IgD-negative memory B cell (primary cell): Measurements from ENCODE around the gene COL5A1. TPM values are rescaled to one million over a fixed set of nuclear protein-coding genes. Genes with fewer than 3 reads are reported as not detected.

Source experiments
- H3K27ac Mint-ChIP-seq, 3 donors: one replicate each; pipeline ENCODE4 v1.8.0; 2020 to 2022; ENCODE audit warnings: mild to moderate bottlenecking in 3 of 3, mixed read lengths in 3 of 3, moderate library complexity in 1 of 3
- H3K27me3 Mint-ChIP-seq: one replicate; pipeline ENCODE4 v1.8.0; 2021; ENCODE audit warnings: mixed read lengths
- H3K36me3 Mint-ChIP-seq: one replicate; pipeline ENCODE4 v1.8.0; 2020; ENCODE audit warnings: mild to moderate bottlenecking, mixed read lengths
- H3K4me1 Mint-ChIP-seq, 3 donors: one replicate each; pipeline ENCODE4 v1.8.0; 2020 to 2022; ENCODE audit warnings: mixed read lengths in 3 of 3, mild to moderate bottlenecking in 1 of 3
- H3K4me3 Mint-ChIP-seq, 4 donors: one replicate each; pipeline ENCODE4 v1.8.0; 2020 to 2022; ENCODE audit warnings: mild to moderate bottlenecking in 4 of 4, mixed read lengths in 4 of 4, moderate library complexity in 3 of 4
- H3K9me3 Mint-ChIP-seq, 3 donors: one replicate each; pipeline ENCODE4 v1.8.0; 2020 to 2021; ENCODE audit warnings: mixed read lengths in 3 of 3, mild to moderate bottlenecking in 1 of 3
- polyA plus RNA-seq: library from polyadenylated mRNA; unstranded; fragments of 300-500 nt; fragmentation: Illumina TruSeq; gene quantifications from one replicate; pipeline ENCODE4 v1.2.3, GENCODE V29; 2021

COL5A1 gene
- polyA plus RNA-seq, 1 donor from 2014 or later: not detected

DNA sequence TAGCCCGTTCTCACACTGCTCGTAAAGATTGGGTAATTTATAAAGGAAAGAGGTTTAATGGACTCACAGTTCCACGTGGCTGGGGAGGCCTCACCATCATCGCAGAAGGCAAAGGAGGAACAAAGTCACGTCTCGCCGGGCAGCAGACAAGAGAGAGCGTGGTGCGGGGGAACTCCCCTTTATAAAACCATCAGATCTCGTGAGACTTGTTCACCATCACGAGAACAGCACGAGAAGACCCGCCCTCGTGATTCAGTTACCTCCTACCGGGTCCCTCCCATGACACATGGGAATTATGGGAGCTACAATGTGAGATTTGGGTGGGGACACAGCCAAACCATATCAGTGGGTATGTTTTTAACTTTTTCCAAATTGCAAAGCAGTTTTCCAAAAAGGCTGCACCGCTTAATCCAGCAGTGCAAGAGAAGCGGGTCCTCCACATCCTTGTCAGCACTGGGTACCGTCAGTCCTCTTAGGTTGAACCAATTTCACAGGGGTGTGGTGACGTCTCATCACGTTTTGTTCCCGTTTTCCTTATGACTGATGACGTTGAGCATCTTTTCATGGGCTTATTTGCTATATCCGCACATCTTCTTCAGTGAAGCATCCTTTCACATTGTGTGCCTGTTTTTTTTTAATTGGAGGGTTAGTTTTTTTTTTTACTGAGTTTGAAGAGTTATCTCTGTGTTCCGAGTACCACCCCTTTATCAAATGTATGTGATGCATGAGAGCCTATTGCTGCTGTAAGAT, 231.1 kb downstream of the COL5A1 start:
- Mint-ChIP-seq H3K9me3 (peaks cover 0 to 5% (median 4%) of the 10 kb centered on the region in 3 donors), H3K4me3 (peak overlapping the region in 2 of 4 donors; percentile 14 to 65), H3K36me3 (peaks cover 1% of the 10 kb centered on the region), H3K27me3 (no peaks in the 10 kb centered on the region), H3K27ac (no peak overlapping the region), H3K4me1 (peaks cover 0 to 6% (median 2%) of the 10 kb centered on the region in 3 donors)

DNA sequence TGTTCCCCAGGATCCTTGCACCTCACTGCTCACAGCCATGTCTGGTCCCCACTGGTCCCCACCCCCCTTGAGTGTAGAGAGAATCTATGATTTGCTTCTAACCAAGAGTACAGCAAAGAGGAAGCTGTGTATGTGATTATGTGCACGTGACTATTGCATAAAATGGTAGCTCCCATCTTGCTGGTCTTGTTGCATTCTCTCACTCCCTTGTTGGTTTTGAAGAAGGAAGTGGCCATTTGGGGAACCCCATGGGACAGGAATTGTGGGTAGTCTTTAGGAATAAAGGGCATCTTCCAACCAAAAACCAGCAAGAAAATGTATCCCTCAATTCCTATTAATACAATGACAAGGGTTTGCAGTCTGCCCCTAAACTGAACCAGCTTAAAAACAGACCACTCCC, 233.8 kb downstream of the COL5A1 start:
- no peaks in the 10 kb centered on the region for H3K4me1 Mint-ChIP-seq
- H3K27ac Mint-ChIP-seq: no peak overlapping the region
- H3K9me3 Mint-ChIP-seq: peaks cover 0 to 5% (median 3%) of the 10 kb centered on the region in 3 donors
- H3K36me3 Mint-ChIP-seq: peaks cover 1% of the 10 kb centered on the region
- peak overlapping the region in 1 of 4 donors; percentile 14 for H3K4me3 Mint-ChIP-seq
- H3K27me3 Mint-ChIP-seq: peaks cover 5% of the 10 kb centered on the region

DNA sequence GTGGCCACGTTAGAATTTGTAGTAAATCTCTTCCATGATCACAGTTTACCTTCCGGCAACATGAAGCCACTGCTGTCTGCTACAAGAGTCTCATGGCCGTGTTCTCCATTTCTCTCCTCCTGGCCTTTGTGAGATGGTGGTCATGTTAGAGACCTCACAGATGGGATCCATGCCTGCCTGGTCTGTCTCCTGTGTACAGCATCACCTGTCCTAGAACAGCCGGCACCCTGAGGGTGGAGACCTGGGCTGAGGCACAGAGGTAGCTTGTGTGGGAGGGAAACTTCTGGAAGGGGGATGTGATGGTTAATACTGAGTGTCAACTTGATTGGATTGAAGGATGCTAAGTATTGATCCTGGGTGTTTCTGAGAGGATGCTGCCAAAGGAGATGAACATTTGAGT, 235.9 kb downstream of the COL5A1 start:
- Mint-ChIP-seq H3K4me1 (no peaks in the 10 kb centered on the region), H3K9me3 (peaks cover 0 to 2% (median 2%) of the 10 kb centered on the region in 3 donors), H3K27ac (no peak overlapping the region), H3K4me3 (no peak overlapping the region), H3K27me3 (peaks cover 5% of the 10 kb centered on the region), H3K36me3 (no peaks in the 10 kb centered on the region)

DNA sequence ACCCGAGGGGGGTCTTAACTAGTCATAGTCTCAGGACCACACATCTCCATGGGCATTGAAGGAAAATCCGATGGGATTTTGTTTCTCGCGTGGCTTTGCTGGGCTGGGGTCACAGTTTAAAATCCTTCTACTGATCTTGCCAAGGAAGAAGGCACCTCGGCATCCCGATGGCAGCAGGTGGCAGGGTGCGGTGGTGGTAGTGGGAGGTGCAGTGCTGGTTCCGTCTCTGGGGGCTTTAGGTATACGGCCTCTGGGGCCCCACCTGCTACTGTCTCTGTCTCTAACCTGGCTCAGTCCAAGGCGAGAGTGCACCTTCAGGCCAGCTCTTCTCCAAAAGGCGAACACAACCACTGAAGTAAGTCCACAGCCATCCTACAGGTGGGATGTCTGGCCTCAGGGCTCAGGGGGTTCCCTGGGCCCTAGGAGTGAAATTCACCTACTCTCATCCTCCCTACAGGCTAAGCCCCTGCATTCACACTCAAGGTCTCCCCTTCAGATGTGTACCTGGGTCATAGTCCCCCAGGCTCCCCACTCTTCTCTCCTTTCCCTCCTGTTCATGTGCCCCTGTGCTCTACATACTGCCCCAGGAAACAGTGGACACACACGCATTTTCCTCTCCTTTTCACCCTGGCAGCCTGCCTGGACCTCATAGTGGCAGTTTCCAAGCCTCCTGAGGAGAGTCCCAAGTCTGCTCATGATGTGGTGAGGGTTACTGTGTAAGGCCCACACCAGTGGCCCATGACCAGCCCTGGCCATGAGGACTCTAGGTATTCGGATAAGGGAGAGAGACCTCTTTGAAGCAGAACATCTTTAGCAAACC, 238.3 kb downstream of the COL5A1 start:
- Mint-ChIP-seq H3K27ac (no peak overlapping the region), H3K27me3 (peaks cover 5% of the 10 kb centered on the region), H3K9me3 (peaks cover 0 to 2% (median 0%) of the 10 kb centered on the region in 3 donors), H3K4me1 (no peaks in the 10 kb centered on the region), H3K36me3 (no peaks in the 10 kb centered on the region), H3K4me3 (no peak overlapping the region)

DNA sequence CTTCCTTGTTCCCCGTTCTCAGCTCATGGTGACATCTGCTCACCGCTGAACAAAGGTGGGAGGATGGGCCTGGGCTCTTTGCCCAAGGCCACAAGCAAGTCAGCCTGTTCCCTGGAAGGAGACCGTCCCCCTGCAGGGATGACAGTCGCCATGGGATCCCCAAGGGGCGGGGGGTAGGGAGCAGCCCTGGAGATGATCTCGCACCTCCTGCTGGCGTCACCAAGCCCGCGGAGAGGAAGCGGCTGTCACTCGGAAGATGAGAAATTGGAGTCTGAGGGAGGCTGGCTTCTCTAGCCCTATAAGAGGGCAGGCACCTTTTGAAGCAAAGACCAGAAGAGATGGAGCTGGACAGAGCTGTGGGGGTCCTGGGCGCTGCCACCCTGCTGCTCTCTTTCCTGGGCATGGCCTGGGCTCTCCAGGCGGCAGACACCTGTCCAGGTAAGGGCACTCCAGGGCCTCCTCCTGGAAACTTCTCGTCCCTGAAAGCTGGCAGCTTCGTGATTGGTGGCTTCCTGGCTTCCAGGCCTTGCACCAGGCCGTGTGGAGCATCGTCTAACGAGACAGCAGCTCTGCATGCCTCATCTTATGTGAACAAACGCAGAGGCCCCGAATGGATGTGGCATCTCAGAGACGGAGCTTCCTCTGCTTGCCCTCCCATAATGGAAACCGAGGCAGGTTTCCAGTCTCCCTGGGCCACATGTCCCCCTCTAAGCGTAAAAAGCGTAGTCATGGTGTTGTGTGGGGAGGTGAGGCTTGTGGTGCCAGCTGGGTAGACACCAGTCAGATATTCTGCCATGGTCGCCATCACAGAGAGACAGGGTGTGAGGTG, 239.1 kb downstream of the COL5A1 start, which contains the start of gene FCN2:
Gene FCN2 (plus strand): TSS at position 327 of the 829 bp plus-strand sequence. CDS start 12 bp downstream, at position 339.
- H3K4me3 Mint-ChIP-seq: no peak within 1 kb of the TSS
- H3K9me3 Mint-ChIP-seq: peaks cover 0 to 2% (median 0%) of the 10 kb centered on the region in 3 donors
- H3K4me1 Mint-ChIP-seq: no peaks in the 10 kb centered on the region
- peaks cover 5% of the 10 kb centered on the region for H3K27me3 Mint-ChIP-seq
- no peaks in the 10 kb centered on the region for H3K36me3 Mint-ChIP-seq
- H3K27ac Mint-ChIP-seq: no peak within 1 kb of the TSS

DNA sequence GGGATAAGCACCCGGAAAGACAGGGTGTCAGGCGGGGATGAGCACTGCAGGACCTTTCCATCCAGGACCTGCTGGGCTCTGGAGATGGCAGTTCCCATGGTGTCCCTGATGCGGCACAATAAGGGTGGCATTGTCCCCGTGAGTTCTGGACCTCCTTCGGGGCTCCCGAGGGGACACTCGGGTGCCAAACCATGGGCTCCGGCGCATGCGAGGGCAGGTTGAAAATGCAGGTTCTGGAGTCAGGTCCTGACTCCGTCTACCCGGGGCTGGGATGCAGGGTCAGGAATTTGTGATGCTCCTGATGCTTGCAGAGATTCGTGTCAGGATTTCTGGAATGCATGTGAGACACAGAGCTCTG, 239.7 kb downstream of the COL5A1 start:
- Mint-ChIP-seq H3K4me1 (no peaks in the 10 kb centered on the region), H3K27me3 (peaks cover 7% of the 10 kb centered on the region), H3K27ac (no peak overlapping the region), H3K4me3 (no peak overlapping the region), H3K36me3 (no peaks in the 10 kb centered on the region), H3K9me3 (peaks cover 0 to 2% (median 0%) of the 10 kb centered on the region in 3 donors)

DNA sequence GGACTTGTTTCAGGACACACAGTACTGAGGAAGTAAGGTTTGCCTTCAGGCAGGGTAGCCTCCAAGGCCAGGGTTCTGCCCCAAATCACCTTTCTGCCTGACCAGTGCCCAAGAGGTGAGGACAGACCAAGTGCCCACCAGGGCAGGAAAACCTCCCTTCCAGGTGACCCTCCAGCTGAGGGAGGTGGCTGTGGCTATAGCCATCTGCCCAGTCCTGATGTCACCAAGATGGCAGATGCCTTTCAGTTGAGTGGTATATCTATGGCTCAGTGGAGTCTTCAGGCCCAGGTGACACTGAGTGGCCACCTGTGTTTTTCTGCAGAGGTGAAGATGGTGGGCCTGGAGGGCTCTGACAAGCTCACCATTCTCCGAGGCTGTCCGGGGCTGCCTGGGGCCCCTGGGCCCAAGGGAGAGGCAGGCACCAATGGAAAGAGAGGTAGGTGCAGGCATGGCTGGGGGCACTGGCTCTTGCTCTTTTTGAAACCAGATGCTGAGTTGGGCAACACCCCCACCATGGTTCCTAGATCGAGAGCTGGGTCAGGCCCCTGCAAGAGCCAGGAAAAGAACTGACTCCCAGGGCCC, 240.7 kb downstream of the COL5A1 start:
- H3K4me1 Mint-ChIP-seq: no peaks in the 10 kb centered on the region
- peaks cover 0 to 2% (median 0%) of the 10 kb centered on the region in 3 donors for H3K9me3 Mint-ChIP-seq
- peaks cover 10% of the 10 kb centered on the region for H3K27me3 Mint-ChIP-seq
- H3K4me3 Mint-ChIP-seq: no peak overlapping the region
- no peaks in the 10 kb centered on the region for H3K36me3 Mint-ChIP-seq
- H3K27ac Mint-ChIP-seq: no peak overlapping the region

DNA sequence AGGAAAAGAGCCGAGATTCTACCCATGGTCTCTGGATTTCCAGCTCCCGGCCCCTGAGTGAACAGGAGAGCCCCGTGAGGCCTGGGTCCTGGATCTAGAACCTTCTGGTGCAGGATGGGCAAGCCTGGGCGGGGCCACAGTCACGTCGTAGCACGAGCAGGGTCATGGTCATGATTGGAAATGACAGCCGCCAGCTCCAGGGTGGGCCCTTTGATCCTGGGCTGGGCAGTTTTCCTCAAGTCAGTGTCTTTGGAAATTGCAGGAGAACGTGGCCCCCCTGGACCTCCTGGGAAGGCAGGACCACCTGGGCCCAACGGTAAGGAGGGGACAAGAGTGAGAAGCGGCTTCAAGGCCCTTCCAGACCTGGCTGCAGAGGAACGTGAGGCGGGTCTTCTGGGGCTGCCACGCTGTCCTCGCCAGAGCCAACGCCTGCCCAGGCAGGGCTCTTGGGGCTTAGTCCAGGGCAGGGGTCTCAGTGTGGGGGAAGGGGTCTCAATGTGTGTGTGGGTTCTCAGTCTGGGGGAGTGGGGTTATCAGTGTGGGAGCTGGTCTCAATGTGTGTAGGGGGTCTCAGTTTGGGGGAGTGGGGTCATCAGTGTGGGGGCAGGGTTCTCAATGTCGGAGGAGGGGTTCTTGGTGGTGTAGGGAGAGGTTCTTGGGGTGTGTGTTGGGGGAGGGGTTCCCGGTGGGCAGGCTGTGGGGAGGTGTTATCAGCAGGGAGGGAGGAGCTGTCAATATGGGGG, 241.6 kb downstream of the COL5A1 start:
- Mint-ChIP-seq H3K36me3 (no peaks in the 10 kb centered on the region), H3K4me1 (no peaks in the 10 kb centered on the region), H3K4me3 (no peak overlapping the region), H3K27me3 (peaks cover 12% of the 10 kb centered on the region), H3K9me3 (peaks cover 0 to 2% (median 0%) of the 10 kb centered on the region in 3 donors), H3K27ac (no peak overlapping the region)

DNA sequence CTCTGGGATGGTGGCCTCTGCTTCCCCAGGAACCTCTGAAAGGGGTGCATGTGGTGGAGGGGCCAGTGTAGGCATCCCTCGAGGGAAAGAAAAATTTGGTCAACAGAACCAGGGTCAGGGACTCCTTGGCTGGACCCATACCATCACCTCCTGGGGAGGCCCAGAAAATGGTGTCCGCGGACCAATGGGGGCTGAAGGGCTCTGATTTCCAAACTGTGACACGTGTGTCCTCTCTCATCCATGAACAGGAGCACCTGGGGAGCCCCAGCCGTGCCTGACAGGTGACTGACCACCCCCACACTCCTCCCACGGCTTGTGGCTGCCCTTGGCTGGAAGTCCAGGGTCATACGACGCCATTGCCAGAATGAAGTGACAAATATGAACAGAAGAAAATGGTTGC, 242.9 kb downstream of the COL5A1 start:
- no peaks in the 10 kb centered on the region for H3K4me1 Mint-ChIP-seq
- H3K36me3 Mint-ChIP-seq: no peaks in the 10 kb centered on the region
- peaks cover 14% of the 10 kb centered on the region for H3K27me3 Mint-ChIP-seq
- H3K9me3 Mint-ChIP-seq: peaks cover 0 to 2% (median 0%) of the 10 kb centered on the region in 3 donors
- no peak overlapping the region for H3K4me3 Mint-ChIP-seq
- H3K27ac Mint-ChIP-seq: no peak overlapping the region

DNA sequence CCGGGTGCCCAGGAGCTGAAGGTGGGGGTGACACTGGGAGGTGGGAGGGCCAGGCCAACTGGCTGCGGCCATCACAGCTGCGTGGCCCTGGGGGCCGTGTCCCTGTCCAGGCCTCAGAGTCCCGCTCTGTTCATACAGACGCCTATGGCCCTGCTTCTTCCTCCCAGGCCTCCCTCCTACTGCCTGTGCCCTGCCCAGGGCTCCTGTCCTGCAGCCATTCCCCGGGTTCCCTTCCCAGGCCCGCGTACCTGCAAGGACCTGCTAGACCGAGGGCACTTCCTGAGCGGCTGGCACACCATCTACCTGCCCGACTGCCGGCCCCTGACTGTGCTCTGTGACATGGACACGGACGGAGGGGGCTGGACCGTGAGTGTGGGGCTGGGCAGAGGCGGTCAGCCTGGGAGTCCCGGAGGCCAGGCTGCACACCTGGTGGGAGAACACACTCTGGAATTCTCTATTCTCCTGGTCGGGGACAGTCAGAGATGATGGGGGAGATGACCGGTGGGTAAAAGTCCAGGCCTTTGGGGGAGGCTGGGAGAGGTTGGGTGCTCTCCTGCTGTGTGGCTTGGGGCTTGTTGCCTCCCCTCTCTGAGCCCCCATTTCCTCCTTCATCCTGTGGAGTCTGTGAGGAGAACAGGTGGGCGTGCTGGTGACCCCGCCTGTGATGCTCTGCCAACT, 243.5 kb downstream of the COL5A1 start:
- H3K27me3 Mint-ChIP-seq: peaks cover 9% of the 10 kb centered on the region
- no peaks in the 10 kb centered on the region for H3K36me3 Mint-ChIP-seq
- H3K4me3 Mint-ChIP-seq: no peak overlapping the region
- H3K9me3 Mint-ChIP-seq: peaks cover 0 to 2% (median 0%) of the 10 kb centered on the region in 3 donors
- no peak overlapping the region for H3K27ac Mint-ChIP-seq
- no peaks in the 10 kb centered on the region for H3K4me1 Mint-ChIP-seq

DNA sequence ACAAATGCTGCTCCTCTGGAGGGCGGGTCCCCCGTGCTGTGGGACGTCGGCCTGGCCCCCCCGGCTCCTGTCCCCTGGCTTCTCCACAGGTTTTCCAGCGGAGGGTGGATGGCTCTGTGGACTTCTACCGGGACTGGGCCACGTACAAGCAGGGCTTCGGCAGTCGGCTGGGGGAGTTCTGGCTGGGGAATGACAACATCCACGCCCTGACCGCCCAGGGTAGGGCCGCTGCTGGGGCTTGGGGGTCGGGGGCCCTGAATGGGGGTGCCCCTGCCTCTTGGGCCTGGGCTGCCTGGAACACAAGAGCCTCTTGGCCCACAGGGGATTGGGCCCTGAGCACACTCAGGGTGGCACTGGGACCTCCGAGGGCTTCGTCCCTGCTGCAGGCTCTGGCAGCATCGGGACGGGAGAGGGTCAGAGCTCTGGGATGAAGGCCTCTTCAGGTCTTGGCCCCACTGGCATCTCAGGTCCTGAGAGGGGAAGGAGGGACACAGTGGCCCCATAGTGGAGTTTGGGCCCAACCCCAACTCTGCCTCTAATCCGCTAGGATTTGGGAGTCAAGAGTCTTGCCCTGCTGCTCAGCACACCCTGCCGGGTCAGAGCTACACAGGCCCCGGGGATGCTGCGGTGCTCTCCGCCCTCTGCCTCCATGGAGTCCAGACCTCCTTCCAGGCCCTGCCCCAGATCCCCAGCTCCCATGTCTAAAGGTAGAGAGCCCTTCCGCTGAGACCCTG, 244.2 kb downstream of the COL5A1 start:
- Mint-ChIP-seq H3K27me3 (peaks cover 10% of the 10 kb centered on the region), H3K9me3 (peaks cover 0 to 2% (median 0%) of the 10 kb centered on the region in 3 donors), H3K4me1 (no peaks in the 10 kb centered on the region), H3K27ac (no peak overlapping the region), H3K36me3 (no peaks in the 10 kb centered on the region), H3K4me3 (no peak overlapping the region)

DNA sequence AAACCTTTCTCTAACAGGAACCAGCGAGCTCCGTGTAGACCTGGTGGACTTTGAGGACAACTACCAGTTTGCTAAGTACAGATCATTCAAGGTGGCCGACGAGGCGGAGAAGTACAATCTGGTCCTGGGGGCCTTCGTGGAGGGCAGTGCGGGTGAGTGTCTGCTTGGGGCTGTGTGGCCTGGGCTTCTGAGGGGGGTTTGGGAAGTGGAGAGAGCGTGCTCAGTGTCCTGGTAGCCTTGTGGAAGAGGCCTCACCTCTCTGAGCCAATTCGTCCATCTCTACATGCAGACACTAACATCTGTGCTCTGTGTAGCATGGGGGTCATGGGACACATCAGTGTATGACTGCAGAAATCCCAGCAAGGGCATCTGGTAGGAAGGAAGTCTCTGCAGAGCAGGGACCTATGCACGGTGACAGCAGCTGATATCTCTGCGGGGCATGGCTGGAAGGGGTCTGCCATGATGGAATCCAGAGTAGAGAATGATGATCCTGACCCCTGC, 244.9 kb downstream of the COL5A1 start:
- Mint-ChIP-seq H3K36me3 (no peaks in the 10 kb centered on the region), H3K4me1 (no peaks in the 10 kb centered on the region), H3K27ac (no peak overlapping the region), H3K9me3 (peaks cover 0 to 2% (median 0%) of the 10 kb centered on the region in 3 donors), H3K27me3 (peaks cover 15% of the 10 kb centered on the region), H3K4me3 (no peak overlapping the region)

DNA sequence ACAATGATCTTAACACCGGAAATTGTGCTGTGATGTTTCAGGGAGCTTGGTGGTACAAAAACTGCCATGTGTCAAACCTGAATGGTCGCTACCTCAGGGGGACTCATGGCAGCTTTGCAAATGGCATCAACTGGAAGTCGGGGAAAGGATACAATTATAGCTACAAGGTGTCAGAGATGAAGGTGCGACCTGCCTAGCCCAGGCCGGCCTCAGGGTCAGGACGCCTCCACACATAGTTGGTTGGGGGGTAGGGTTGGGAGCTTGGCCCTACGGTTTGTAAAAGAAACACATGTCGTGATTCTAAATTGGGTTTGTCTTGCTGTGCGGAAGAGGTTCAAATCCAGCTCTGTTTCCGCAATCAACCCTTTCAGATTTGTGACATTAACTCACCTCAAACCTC, 245.6 kb downstream of the COL5A1 start:
- Mint-ChIP-seq H3K9me3 (no peaks in the 10 kb centered on the region), H3K4me3 (no peak overlapping the region), H3K36me3 (no peaks in the 10 kb centered on the region), H3K27ac (no peak overlapping the region), H3K27me3 (peaks cover 15% of the 10 kb centered on the region), H3K4me1 (no peaks in the 10 kb centered on the region)
